ENCODE measurements around the gene ZCCHC2. TPM values are rescaled to one million over a fixed set of nuclear protein-coding genes. Genes with fewer than 3 reads are reported as not detected.

The ZCCHC2 gene
- total and polyA plus RNA-seq, 9 of the 15 experiments (the other 6 are each of a cell fraction or from before 2014, with no cell fraction given), result 1.0 to 9.2 (median 6.0) TPM

DNA sequence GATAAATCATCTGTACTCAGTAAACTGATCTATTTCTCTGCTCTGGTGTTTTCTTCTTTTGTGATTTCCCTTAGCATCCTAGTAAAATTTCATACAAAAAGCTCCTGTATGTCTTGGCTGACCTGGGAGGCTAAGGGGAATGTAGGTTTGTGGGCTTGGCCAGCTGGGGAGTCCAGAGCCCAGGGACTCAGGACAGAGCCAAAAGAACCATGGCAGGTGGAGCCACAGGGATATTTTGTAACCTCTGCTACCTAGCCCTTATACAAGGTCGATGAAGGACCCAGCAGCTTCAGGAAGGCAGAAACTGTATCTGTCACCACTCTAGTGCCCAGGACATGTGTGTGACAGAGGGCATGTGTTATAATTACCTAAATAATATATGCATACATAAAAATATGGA is 22.7 kb upstream of the ZCCHC2 start:
- H4K20me1 ChIP-seq (replicated peaks; ENCODE audit: control insufficient read depth, insufficient read depth, low read length), result no peaks in the 10 kb centered on the region
- intact Hi-C loops (cut with micrococcal nuclease), result no loop called here
- H3K4me2 ChIP-seq (ENCODE audit: insufficient read depth, low read length), result no peak overlapping the region
- H3K9me3 ChIP-seq (replicated peaks; ENCODE audit: control insufficient read depth, insufficient read depth, low read depth, low read length), result no peaks in the 10 kb centered on the region
- no peak for TF ChIP-seq ILF3 (IDR thresholded peaks at IDR 0.05; ENCODE audit: borderline replicate concordance)
- TF ChIP-seq, protein P1, sequence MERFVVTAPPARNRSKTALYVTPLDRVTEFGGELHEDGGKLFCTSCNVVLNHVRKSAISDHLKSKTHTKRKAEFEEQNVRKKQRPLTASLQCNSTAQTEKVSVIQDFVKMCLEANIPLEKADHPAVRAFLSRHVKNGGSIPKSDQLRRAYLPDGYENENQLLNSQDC (CRISPR knock-in tag; IDR thresholded peaks at IDR 0.05), result no peak
- no peak for TF ChIP-seq ZNF121 (CRISPR knock-in tag; conservative IDR thresholded peaks at IDR 0.05)
- TF ChIP-seq TRIM28 (IDR thresholded peaks at IDR 0.05), result no peak
- TF ChIP-seq CTBP1 (IDR thresholded peaks at IDR 0.05; ENCODE audit: borderline replicate concordance), result no peak
- no peak for TF ChIP-seq SLC30A9 (CRISPR knock-in tag; IDR thresholded peaks at IDR 0.05)
- ChIA-PET CTCF (ENCODE audit: low intra/inter-chr PET ratio) (no interaction called here), POLR2A (interaction anchor here (0.6 kb wide), 1 partner anchor 864 kb away, joined by 3 read pairs; no protein-coding TSS in a partner anchor)
- H3K9ac ChIP-seq (ENCODE audit: insufficient read depth in 1 of 2, low read depth in 2 of 2, low read length in 2 of 2), result no peak overlapping the region
- peaks cover 0 to 7% of the 10 kb centered on the region in 2 experiments; a peak in 2 of 5 replicates for H3K4me1 ChIP-seq (replicated peaks in 1 of 2; ENCODE audit: control insufficient read depth in 2 of 2, insufficient read depth in 2 of 2, low read length in 2 of 2)
- DNase-seq (ENCODE audit: extremely low read depth in 1 of 4, low spot score in 3 of 4), result no peak
- BruUV-seq (replicated peaks), result no TSS peak
- 42% methylated on average over 1 of the region's 1 CpG for WGBS (ENCODE audit: insufficient coverage, low coverage, missing lambda C conversion rate)
- FAIRE-seq, result no peak
- H3K36me3 ChIP-seq (ENCODE audit: control insufficient read depth, insufficient read depth, low read length), result no peaks in the 10 kb centered on the region
- in situ Hi-C loops (cut with MboI), result no loop called here
- no peak overlapping the region for H3K4me3 ChIP-seq
- no peak overlapping the region for H2AFZ ChIP-seq (ENCODE audit: low read depth, low read length)
- H3K27me3 ChIP-seq (ENCODE audit: control insufficient read depth in 2 of 2, insufficient read depth in 2 of 2, low read length in 2 of 2), result no peaks in the 10 kb centered on the region
- no peaks in the 10 kb centered on the region for H3K79me2 ChIP-seq (ENCODE audit: control insufficient read depth, insufficient read depth, low read length)
- no peaks in the 10 kb centered on the region for H3K9me1 ChIP-seq (ENCODE audit: control insufficient read depth, insufficient read depth, low read length)
- no peak overlapping the region for H3K27ac ChIP-seq (ENCODE audit: extremely low read depth, low read depth, low read length)
- ATAC-seq, result no peak

DNA sequence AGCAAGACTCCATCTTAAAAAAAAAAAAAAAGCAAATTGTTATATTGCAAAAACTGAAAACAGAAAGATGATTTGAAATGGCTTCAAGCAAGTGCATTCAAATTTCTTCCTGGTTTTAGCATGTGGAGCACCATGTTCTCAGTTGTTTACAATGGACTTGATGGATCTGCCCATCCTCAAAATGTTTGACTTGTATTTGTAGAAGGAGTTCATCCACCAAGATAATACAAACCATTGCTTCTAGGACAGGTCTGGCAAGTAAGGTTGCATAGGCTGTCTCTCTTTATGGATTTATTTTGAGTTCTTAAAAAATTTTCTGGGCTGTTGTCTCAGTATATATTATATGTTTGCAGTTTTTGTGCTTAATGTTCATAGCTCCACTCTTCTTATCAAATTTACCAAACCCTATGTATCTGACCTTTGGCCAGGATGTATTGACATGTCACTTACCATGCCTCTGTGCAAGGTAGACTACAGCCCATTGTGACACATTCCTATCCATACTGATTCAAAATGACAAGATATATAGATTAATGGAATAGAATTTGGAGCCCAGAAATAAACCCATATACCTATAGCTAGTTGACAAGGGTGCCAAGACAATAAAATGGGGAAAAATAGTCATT is 21.7 kb upstream of the ZCCHC2 start:
- no peaks in the 10 kb centered on the region for H3K9me1 ChIP-seq (ENCODE audit: control insufficient read depth, insufficient read depth, low read length)
- no peaks in the 10 kb centered on the region for H3K27me3 ChIP-seq (ENCODE audit: control insufficient read depth in 2 of 2, insufficient read depth in 2 of 2, low read length in 2 of 2)
- in situ Hi-C loops (cut with MboI), result no loop called here
- TF ChIP-seq ZNF174 (CRISPR knock-in tag; IDR thresholded peaks at IDR 0.05), result no peak
- TF ChIP-seq ELF1 (tag; IDR thresholded peaks at IDR 0.05), result no peak
- no peak overlapping the region for H3K4me3 ChIP-seq
- H3K36me3 ChIP-seq (ENCODE audit: control insufficient read depth, insufficient read depth, low read length), result no peaks in the 10 kb centered on the region
- H3K27ac ChIP-seq (ENCODE audit: extremely low read depth, low read depth, low read length), result no peak overlapping the region
- H3K4me1 ChIP-seq (replicated peaks in 1 of 2; ENCODE audit: control insufficient read depth in 2 of 2, insufficient read depth in 2 of 2, low read length in 2 of 2), result peaks cover 0 to 7% of the 10 kb centered on the region in 2 experiments; a peak in 3 of 5 replicates
- FAIRE-seq, result no peak
- CTCF ChIA-PET (ENCODE audit: low intra/inter-chr PET ratio), result no interaction called here
- no peak overlapping the region for H3K4me2 ChIP-seq (ENCODE audit: insufficient read depth, low read length)
- ATAC-seq, result no peak
- POLR2A ChIA-PET, result no interaction called here
- no peak overlapping the region for H2AFZ ChIP-seq (ENCODE audit: low read depth, low read length)
- DNase-seq (ENCODE audit: extremely low read depth in 1 of 4, low spot score in 3 of 4), result no peak
- no peaks in the 10 kb centered on the region for H3K79me2 ChIP-seq (ENCODE audit: control insufficient read depth, insufficient read depth, low read length)
- H3K9ac ChIP-seq (ENCODE audit: insufficient read depth in 1 of 2, low read depth in 2 of 2, low read length in 2 of 2), result no peak overlapping the region
- BruUV-seq (replicated peaks), result no TSS peak
- intact Hi-C loops (cut with micrococcal nuclease), result no loop called here
- H3K9me3 ChIP-seq (replicated peaks; ENCODE audit: control insufficient read depth, insufficient read depth, low read depth, low read length), result no peaks in the 10 kb centered on the region
- no peaks in the 10 kb centered on the region for H4K20me1 ChIP-seq (replicated peaks; ENCODE audit: control insufficient read depth, insufficient read depth, low read length)

Measured in K562 (cell line).